Testis (tissue), 2 donors: Measurements from ENCODE around the gene NKX2-3.

ENCODE experiments used
- CTCF ChIP-seq, 3 experiments: fragments of 450-650 bp in 2 of 3; fragments of 200-600 bp in 1 of 3; sonication (generic) in 1 of 3; IDR thresholded peaks; one replicate each; pipeline ENCODE4 v1.5.1; 2016 to 2019; ENCODE audit warnings: antibody characterized with exemption in 3 of 3, mild to moderate bottlenecking in 2 of 3, moderate library complexity in 1 of 3
- POLR2A ChIP-seq: fragments of 450-650 bp; IDR thresholded peaks from one replicate; pipeline ENCODE4 v1.6.1; 2017; ENCODE audit warnings: antibody characterized with exemption, mild to moderate bottlenecking, moderate library complexity

GRCh38 chr10:99489271-99489670, 43.5 kb upstream of the NKX2-3 start:
- no peak for TF ChIP-seq CTCF (IDR thresholded peaks at IDR 0.05)
- no peak for TF ChIP-seq POLR2A
